Measurements from ENCODE around the gene PROC.

- TF ChIP-seq CTCF (IDR thresholded peaks at IDR 0.05) (no peak), POLR2A (IDR thresholded peaks at IDR 0.05) (no peak)
These were observed 46.4 kb downstream of the PROC start for GRCh38 chr2:127464470-127465257.

Measured in tibial nerve (tissue), 3 donors.